ENCODE results near the gene MYO7B. TPM values are rescaled to one million over a fixed set of nuclear protein-coding genes. Genes with fewer than 3 reads are reported as not detected.

MYO7B gene
- polyA plus RNA-seq, 2 of the 4 experiments (the other 2 are of a cell fraction): 0.04 to 0.09 TPM

DNA sequence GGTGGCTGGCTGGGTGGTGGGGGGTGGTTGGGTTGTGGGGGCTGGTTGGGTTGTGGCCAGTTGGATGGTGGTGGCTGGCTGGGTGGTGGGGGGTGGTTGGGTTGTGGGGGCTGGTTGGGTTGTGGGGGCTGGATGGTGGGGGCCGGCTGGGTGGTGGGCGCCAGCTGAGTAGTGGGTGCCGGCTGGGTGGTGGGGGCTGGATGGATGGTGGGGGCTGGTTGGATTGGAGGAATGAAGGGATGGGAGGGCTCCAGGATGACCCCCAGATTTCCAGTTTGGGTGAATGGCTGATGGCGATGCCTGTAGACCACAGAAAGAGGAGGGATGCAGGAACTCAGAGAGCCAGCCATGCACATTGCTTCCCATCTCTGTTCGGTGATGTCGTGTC is 83.7 kb downstream of the MYO7B start:
- no peak for FAIRE-seq
- peaks cover 3% of the 10 kb centered on the region; the same call in 2 of the 3 replicates for H3K9me3 ChIP-seq
- ChIA-PET POLR2A (no interaction called here), CTCF (no interaction called here)
- no peak for DNase-seq (ENCODE audit: low read depth in 1 of 2, low spot score in 1 of 2)
- no peak for TF ChIP-seq MAFK (IDR thresholded peaks at IDR 0.05; ENCODE audit: partially characterized antibody)
- TF ChIP-seq EHMT2 (IDR thresholded peaks at IDR 0.05; ENCODE audit: low read depth): no peak
- no peak for TF ChIP-seq MAZ (IDR thresholded peaks at IDR 0.05; ENCODE audit: borderline replicate concordance, low read depth, low read length)
- no peak for TF ChIP-seq CHD4 (IDR thresholded peaks at IDR 0.05; ENCODE audit: borderline replicate concordance)
- TF ChIP-seq SREBF2 (IDR thresholded peaks at IDR 0.05): no peak
- TF ChIP-seq NFE2L2 (conservative IDR thresholded peaks at IDR 0.05; ENCODE audit: low read length): no peak
- no peak for TF ChIP-seq EHF (CRISPR knock-in tag; IDR thresholded peaks at IDR 0.05)
- TF ChIP-seq MYC (IDR thresholded peaks at IDR 0.05; ENCODE audit: borderline replicate concordance, low read length): no peak
- no peak for TF ChIP-seq PBX3 (IDR thresholded peaks at IDR 0.05)
- no peak for TF ChIP-seq RARB (CRISPR knock-in tag; IDR thresholded peaks at IDR 0.05)
- no peak for TF ChIP-seq ZC3H11A (IDR thresholded peaks at IDR 0.05)
- H3K4me2 ChIP-seq: no peak overlapping the region
- WGBS (ENCODE audit: missing lambda C conversion rate): 100% methylated on average over 3 of the region's 6 CpGs
- ATAC-seq: no peak
- peaks cover 5% of the 10 kb centered on the region; the same call in 2 of the 3 replicates for H3K4me1 ChIP-seq
- H3K27ac ChIP-seq: no peak overlapping the region
- no peak overlapping the region for H3K4me3 ChIP-seq

GRCh38 chr2:127619877-127620705 is 84.6 kb downstream of the MYO7B start:
- H3K4me1 ChIP-seq: peaks cover 5% of the 10 kb centered on the region; the same call in 2 of the 3 replicates
- ChIA-PET CTCF (no interaction called here), POLR2A (no interaction called here)
- H3K4me3 ChIP-seq: no peak overlapping the region
- FAIRE-seq: no peak
- H3K4me2 ChIP-seq: no peak overlapping the region
- DNase-seq (ENCODE audit: low read depth in 1 of 2, low spot score in 1 of 2): no peak
- WGBS (ENCODE audit: missing lambda C conversion rate): 48% methylated on average over 13 of the region's 16 CpGs
- no peaks in the 10 kb centered on the region for H3K9me3 ChIP-seq
- H3K27ac ChIP-seq: no peak overlapping the region
- TF ChIP-seq KDM5A (IDR thresholded peaks at IDR 0.05): no peak
- TF ChIP-seq RFX5 (IDR thresholded peaks at IDR 0.05): no peak
- no peak for TF ChIP-seq RCOR1 (IDR thresholded peaks at IDR 0.05; ENCODE audit: low read depth, low read length)
- TF ChIP-seq HMGXB4 (CRISPR knock-in tag; IDR thresholded peaks at IDR 0.05; ENCODE audit: borderline replicate concordance): no peak
- no peak for TF ChIP-seq POLR2A (IDR thresholded peaks at IDR 0.05; ENCODE audit: low read length)
- TF ChIP-seq ELK1 (IDR thresholded peaks at IDR 0.05; ENCODE audit: low read depth, low read length): no peak
- TF ChIP-seq CHD4 (IDR thresholded peaks at IDR 0.05; ENCODE audit: borderline replicate concordance): no peak
- no peak for TF ChIP-seq ZSCAN20 (CRISPR knock-in tag; IDR thresholded peaks at IDR 0.05)
- TF ChIP-seq FOSB (CRISPR knock-in tag; IDR thresholded peaks at IDR 0.05): no peak
- TF ChIP-seq HDAC2 (IDR thresholded peaks at IDR 0.05): no peak
- TF ChIP-seq SMC3 (IDR thresholded peaks at IDR 0.05): no peak
- no peak for TF ChIP-seq HEYL (CRISPR knock-in tag; IDR thresholded peaks at IDR 0.05)
- peak in 1 of 2 experiments; percentile 37; a peak in 3 of 6 replicates for ATAC-seq

Data from A549 (cell line).